GM03348 (cell line): Measurements from ENCODE around the gene HINT2.
A peak's percentile ranks its signal among the peaks of the same experiment; 100 is the strongest.

ENCODE experiments used
- DNase-seq: peaks from one replicate; pipeline ENCODE4 v3.0.0; 2012; ENCODE audit warnings: low spot score

The HINT2 gene

GRCh38 chr9:35814841-35815543, at the start of gene HINT2:
HINT2 (minus strand) TSS chr9:35815042; CDS start chr9:35814979, 63 bp downstream.
- DNase-seq: peak; percentile 98

GRCh38 chr9:35863583-35863982, 48.7 kb upstream of the HINT2 start:
- no peak for DNase-seq

GRCh38 chr9:35862328-35862727, 47.5 kb upstream of the HINT2 start:
- no peak for DNase-seq

- no peak for DNase-seq
These were observed 46.5 kb upstream of the HINT2 start for GRCh38 chr9:35861161-35861897.

DNA sequence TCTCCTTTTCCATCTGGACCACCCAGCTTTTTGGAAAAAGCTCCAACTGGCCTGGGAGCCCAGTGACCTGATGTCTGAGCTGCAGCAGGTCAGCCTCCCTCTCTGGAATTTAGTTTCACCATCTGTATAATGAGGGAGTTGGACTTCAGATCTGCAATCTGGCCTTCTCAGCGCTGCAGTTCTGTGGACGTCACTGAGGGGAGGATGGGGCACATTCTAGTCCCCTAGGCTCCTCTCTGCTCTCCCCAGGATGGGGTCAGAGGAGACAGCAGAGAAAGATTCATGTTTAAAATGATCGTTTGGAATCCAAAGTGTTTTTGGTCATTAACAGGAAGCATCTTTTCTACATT, 45.1 kb upstream of the HINT2 start:
- DNase-seq: no peak

GRCh38 chr9:35859310-35859989, 44.6 kb upstream of the HINT2 start:
- DNase-seq: peak; percentile 21

DNA sequence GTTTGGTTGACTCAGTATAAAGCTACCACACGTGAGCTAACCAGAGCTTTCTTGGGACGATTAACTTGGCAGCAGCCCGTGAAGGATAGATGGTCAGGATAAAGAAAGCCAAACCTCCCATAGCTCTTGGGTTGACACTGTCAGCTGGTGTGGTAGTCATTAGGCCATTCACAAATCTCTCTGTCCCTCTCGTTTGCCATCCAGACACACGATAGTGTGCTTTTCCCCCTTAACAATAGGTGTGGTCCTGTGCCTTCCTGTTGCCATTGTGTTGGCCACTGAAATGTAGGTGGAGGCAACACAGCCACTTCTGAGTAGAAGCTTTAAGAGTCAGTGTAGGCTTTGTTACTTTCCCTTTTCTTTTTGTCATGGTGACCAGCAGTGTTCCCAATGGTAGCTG, 43.6 kb upstream of the HINT2 start:
- no peak for DNase-seq

GRCh38 chr9:35856882-35857281, 42.0 kb upstream of the HINT2 start:
- no peak for DNase-seq

GRCh38 chr9:35856206-35856605, 41.4 kb upstream of the HINT2 start:
- no peak for DNase-seq

DNA sequence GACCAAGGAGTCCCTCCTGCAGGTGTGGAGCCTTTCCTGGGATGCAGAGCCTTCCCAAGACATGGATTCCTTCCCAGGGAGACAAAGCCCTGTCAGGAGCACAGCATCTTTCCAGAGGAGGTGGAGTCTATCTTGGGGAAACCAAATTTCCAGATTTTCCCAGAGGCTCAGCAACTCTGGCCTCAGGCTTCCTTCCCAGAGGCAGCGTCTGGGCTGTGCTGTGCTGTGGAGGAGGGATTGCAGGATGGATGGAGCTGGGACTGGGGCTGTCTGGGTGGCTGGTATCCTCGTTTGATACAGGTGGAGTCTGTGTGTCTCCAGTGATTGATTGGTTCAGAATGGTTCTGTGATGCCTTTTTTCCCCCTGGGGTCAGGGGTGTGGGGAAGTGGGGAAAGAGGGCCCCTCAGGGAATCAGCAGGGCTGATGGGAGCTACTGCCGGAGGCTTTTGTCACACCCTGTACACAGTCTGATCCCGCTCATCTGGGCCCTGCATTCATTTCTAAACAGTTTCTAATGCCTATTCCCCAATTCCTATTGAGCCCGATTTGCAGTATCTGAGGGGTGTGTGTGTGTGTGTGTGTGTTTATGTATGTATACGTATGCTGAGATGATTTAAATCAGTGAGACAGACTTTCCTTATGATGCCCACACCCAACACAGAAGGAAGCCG, 39.4 kb upstream of the HINT2 start:
- DNase-seq: no peak

DNA sequence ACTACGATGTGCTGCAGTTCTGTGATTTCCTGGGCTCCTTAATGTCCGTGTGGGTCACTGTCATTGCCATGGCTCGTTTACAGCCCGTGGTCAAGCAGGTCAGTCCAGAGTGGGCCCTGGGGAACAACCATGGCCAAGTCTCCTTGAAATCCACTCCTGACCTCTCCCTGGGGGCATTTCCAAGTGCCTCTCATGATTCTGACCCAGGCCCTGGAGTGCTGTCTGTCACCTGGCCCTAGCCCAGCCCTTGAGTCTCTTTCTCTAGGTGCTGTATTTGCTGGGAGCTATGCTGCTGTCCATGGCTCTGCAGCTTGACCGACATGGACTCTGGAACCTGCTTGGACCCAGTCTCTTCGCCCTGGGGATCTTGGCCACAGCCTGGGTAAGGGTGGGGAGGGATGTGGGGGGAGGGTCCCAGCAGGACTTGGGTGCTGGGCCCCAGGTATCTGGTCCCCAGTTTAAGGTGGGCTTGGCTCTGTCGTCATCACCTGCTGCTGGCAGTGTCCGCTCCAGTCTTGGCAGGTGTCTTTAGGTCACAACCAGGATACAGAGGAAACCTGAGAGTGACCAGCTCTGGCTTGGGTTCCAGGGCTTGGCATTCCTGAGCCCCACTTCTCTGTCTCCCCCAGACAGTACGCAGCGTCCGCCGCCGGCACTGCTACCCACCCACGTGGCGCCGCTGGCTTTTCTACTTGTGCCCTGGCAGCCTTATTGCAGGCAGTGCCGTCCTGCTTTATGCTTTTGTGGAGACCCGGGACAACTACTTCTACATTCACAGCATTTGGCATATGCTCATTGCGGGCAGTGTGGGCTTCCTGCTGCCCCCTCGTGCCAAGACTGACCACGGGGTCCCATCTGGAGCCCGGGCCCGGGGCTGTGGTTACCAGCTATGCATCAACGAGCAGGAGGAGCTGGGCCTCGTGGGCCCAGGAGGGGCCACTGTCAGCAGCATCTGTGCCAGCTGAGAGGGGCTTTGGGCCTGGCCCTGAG, 38.3 kb upstream of the HINT2 start:
- DNase-seq: no peak

DNA sequence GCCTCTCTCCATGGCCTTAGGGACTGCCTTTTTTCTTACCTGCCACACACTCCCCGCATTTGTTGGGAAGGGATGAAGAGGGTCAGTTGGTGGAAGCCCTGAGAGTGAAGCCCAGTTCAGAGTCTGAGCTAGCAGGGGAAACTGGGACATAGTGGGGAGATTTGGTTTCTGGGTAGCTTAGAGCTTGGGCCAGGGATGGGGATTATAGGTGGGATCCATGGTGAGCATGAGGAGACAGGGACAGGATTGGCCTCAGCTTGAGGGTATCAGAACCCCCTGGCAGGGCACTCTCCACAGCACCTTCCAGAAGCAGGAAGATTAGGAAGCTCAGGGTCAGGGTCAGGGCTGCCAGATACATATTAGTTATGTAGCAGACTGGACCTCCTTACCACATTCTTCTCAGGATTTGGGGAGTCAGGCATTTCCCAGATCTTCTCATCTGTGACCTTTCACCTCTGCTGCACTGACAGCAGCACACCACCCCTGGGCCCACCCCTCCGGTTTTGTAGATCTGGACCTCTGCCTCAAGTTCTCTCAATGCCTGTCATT, 37.5 kb upstream of the HINT2 start:
- no peak for DNase-seq

DNA sequence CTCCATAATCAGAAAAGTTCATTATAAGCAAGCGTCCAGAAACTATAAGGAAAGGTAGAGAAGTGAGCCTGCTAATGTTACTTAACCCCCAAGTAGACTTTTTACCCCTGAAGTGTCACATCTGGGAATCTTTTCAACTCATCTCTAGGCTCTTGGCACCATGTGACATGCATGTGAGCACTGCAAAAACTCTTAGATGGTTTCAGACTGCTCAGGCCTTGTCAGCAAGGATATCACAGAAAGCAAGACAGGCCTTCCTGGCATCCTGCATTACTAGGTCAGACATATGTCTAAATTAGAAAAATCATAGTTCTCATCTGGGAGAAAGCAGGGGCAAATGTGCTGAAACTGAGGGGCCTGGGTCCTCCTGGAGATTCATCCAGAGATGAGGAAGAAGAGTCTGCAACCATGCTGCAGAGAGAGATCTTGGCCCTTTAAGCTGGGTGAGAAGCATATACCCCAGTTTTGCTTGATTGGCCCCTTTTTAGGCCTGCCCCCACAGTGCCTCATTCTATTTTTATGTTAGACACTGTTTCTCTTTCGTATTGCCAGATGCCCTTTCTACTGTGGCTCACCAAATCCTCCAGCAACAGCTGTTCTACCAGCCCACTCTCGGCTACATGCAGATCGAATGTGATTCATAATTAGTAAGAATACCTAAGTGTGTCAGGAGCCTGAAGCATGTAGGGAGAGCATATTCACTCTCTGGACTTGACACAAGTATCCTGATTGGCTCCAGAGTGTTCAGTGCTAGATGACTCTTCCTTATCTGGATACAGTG, 33.1 kb upstream of the HINT2 start:
- peak; percentile 85 for DNase-seq

DNA sequence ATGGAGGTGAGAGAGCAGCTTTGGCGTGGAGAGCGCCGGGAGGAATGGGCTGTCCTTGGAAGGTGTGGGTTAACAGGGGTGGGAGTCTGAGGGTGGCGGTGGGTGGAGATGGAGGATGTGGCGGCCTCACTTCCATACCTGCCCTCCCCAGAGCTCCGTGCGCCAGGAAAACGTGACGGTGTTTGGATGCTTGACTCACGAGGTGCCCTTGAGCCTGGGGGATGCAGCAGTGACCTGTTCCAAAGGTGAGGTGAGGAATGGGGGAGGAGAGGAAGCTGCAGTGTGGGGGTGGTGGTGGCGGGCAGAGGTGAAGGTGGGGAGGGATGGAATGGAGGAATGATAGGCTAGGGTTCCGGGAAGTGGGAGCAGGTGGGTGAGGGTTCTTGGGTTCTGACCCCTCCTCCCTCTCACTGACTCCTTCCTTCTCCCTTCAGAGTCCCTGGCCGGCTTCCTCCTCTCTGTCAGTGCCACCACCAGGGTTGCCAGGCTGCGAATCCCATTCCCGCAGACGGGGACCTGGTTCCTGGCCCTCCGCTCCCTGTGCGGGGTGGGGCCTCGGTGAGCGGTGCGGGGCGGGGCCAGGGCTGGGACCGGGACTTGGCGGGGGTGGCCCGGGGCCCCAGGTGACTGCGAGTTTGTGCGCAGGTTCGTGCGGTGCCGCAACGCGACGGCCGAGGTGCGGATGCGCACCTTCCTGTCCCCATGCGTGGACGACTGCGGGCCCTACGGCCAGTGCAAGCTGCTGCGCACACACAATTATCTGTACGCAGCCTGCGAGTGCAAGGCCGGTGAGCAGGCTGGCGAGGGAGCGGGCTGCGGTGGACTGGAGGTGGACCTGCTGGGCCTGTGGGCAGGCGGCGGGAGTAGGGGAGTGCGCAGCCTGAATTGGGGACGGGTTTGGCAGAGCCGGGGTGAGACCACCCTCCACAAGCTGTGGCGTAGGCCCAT, 31.3 kb upstream of the HINT2 start:
- DNase-seq: no peak

GRCh38 chr9:35844628-35845270, 29.9 kb upstream of the HINT2 start:
- peak; percentile 74 for DNase-seq

DNA sequence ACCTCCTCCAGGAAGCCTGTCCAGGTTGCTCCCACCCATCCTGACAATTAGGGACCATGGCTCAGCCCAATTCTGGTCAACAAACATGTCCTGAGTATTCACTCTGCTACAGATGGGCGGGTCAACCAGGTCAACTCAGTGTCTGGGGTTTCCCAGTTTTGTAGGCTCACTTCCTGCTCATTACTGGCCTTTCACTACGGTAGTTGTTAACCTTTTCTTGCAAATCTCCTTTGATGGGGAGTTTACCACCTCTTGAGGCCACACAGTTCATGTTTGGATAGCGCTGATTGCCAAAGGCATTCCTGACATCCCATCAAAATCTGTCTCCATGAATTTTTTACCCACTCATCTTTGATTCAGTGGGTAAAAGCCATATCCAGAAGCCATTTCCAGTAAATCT, 28.0 kb upstream of the HINT2 start:
- no peak for DNase-seq

DNA sequence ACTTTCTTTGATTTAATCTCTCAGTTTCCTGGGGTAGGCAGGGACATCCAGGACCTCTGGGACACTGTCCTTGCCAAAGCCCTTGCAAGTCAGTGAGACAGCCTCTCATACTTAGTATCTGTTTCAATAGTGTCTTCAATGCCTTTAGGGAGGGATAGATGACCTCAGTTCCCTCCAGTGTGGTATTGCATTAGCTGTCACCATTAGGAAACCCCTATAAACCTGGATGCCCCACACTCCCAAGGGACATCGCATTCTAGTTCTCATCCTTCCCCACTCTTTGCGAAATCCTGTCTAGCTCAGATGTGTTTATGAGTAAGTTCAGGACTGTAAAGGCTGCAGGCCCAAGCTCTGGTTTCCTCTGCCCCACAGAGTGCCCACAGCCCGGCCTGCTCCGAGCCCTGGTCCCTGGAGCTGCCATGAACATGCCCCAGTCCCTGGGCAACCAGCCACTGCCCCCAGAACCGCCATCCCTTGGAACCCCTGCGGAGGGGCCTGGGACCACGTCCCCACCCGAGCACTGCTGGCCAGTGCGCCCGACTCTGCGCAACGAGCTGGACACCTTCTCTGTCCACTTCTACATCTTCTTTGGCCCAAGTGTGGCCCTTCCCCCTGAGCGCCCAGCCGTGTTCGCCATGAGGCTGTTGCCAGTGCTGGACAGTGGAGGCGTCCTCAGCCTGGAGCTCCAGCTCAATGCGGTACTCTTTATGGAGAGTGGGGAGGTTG, 27.3 kb upstream of the HINT2 start:
- peak; percentile 15 for DNase-seq

DNA sequence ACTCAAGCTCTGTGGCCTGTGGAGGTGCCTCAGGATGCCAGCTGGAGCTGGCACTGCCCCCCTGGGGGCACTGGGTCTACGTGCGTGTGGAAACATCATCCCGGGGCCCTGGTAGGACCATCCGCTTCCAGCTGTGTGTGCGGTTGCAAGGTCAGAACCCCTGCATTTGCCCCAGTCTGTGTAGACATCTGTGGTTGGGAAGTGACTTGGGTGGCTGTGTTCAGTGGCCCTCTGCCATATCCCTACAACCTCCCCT, 26.7 kb upstream of the HINT2 start:
- DNase-seq: no peak
